NCI-H226 (cell line): ENCODE results near the gene VCX2.
A peak's percentile ranks its signal among the peaks of the same experiment; 100 is the strongest.
"Not testable (repeated sequence)": the region's sequence is repeated elsewhere in the genome, so short reads cannot be mapped to it uniquely, and the experiment has no call there.

Experiments
- DNase-seq: peaks from one replicate; pipeline ENCODE4 v3.0.0-alpha.2; 2015

VCX2 gene

GRCh38 chrX:8171169-8171568, at the start of gene VCX2:
Gene VCX2, minus strand, starts transcription at chrX:8171267. Its CDS starts 624 bp downstream, at chrX:8170643.
- DNase-seq, result not testable (repeated sequence)

DNA sequence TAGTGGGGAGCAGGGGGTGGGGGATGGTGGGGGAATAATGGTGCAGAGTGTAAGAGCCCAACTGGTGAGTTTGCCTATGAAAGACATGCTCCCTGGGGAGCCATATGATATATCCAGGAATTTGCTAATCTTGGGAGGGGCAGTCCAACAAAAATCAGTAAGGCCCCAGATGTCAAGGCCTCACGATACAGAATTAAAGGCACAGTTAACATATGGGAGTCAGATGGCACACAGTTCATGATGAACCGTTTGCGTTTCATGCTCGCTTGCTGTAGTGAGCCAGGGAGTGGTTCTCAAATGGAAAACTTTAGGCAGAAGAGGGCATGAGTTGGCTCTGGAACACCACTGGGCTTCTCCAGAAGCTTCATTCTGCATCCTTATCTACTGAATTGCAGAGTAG, 33.9 kb upstream of the VCX2 start:
- DNase-seq, result no peak

GRCh38 chrX:8204169-8204935, 33.3 kb upstream of the VCX2 start:
- no peak for DNase-seq

DNA sequence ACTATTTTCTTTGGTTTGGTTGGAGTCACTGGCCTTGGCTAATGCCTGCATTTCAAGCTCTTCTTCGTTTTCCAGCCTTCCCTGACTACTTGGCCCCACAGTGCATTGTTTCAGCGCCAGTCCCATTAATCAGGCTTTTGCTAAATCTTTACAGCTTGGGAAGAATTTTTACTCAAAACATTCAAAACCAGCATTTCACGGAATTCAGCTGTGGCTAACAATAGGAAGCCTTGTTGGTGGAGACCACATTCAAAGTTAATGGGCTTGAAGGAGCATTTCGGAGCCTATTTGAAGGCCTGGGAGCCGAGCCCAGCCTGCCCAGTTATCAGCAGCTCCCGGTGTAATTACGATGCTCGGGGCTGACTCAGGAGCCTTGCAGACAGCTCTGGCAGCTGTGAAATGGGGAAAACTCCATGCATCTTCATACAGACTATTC, 30.8 kb upstream of the VCX2 start:
- DNase-seq, result no peak

- DNase-seq, result no peak
These were observed 25.7 kb upstream of the VCX2 start for GRCh38 chrX:8196776-8197175.

GRCh38 chrX:8194216-8194615, 23.1 kb upstream of the VCX2 start:
- DNase-seq, result no peak

- no peak for DNase-seq
These were observed 21.2 kb upstream of the VCX2 start for GRCh38 chrX:8192276-8192675.

- DNase-seq, result peak; percentile 45
These were observed 20.0 kb upstream of the VCX2 start for GRCh38 chrX:8191022-8191421.

DNA sequence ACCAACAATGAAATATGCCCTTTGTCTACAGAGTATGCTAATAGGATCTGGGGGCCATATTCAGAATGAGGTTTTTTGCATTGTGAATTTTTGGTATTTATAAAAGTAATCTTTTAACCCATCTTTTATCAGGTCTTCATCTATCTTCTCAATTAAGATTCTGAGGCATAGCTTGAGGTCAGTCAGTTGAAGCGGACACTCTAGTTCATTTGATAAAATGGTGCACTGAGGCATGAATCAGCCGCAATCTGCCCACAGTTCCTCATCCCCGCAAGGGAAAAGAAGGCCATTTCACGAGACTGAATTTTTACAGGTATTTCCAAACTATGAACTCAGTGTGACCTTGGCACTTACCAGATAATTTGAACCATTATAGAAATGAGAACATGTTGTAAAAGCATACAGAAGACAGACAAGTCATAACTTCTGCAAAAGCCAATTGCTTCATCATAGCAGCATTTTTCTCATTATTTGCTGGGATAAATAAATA, 19.3 kb upstream of the VCX2 start:
- no peak for DNase-seq

DNA sequence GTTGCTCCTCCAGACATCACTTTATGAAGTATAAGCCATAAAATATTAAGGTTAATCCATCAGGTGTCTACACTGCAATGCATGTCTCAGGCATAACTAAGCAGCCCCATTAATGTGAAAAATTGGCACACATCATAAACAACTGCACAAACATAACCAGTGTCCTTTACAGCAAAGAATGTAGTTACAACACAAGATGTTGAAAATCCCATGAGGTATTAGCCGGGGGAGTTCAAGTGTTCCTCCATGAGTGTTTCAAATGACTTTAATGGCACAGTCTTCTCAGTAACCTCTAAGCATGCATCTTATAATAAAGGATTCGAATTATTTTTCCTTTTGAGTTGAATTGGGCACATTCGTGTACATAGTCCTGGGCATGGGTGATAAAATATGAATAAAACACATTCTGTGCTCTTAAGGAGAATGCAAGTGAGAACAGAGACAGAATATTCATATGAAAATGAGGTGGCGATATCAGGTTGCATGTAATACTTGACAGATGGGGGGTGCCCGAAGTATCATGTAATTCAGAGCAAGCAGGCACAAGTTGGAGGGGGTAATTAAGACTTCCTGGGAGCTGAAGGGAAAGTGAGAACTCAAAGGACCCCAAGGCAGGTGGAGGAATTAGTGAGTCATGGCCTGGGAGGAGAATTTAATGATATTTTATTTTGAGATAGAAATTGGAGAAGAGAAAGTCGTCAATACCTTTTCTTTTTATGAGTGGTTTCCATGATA, 18.2 kb upstream of the VCX2 start:
- DNase-seq, result no peak

- DNase-seq, result no peak
These were observed 12.3 kb upstream of the VCX2 start for GRCh38 chrX:8183346-8183745.

DNA sequence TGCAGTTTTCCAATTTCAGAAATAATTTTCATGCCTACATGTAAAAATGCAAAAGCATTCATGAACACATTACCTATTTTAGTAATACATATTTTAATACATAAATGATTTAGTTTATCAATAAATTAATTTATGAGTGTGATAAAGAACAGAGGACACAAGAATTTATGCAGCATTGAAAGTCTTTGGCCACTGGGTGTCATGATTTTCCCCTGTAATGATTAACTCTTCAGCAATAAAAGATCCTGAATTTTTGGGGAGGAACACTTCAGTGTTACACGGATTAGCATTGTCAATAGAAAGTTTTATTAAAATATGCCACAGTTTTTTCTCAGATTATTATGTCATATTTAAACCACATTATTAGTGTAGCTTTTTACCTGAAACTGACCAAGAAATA, 8.6 kb upstream of the VCX2 start:
- DNase-seq, result no peak

- not testable (repeated sequence) for DNase-seq
These were observed 17.1 kb downstream of the VCX2 start for GRCh38 chrX:8154011-8154410.

DNA sequence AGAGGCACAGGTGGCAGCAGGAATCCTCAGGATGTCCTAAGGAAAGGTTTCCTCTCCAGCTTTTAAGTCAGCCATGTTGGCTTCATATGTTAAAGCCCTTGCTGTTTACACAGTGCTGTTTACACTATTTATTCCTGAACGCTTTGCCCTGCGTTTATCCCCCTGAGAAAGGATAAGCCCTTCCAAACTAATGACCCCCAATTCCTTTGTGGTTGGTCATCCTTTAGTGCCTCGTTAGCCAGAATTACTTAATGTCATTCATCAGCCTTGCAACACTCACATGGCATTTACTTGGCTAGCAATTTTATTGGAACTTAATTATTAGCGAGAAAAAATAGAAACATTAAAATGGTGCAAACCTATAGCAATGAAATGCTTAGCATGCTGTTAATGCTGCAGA, 23.8 kb downstream of the VCX2 start:
- no peak for DNase-seq

DNA sequence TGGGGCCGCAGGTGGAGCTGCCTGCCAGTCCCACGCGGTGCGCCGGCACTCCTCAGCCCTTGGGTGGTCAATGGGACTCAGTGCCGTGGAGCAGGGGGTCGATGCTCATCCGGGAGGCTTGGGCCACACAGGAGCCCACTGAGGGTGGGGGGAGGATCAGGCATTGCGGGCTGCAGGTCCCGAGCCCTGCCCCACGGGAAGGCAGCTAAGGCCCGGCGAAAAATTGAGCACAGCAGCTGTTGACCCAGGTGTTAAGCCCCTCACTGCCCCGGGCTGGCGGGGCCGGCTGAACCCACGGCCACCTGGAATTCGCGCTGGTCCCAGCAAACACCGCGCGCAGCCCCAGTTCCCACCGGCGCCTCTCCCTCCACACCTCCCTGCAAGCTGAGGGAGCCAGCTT, 26.1 kb downstream of the VCX2 start:
- no peak for DNase-seq

DNA sequence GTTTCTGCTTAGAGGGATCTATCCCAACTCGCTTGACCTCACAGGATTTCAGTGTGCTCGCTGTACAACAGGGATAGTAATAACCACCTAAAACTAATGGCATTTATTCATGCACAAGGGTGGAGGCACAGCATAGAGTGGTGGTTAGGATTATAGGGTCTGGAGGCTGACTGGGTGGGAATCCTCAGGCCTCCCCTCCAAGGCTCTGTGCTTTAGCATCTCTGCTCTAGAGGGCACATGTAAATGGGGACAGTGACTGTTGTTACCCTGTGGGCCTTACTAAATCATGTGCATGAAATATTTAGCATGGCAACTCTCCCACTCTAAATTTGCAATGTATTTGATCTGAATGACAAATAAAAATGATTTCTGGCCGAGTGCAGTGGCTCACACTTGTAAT, 29.2 kb downstream of the VCX2 start:
- no peak for DNase-seq

GRCh38 chrX:8140986-8141744, 29.9 kb downstream of the VCX2 start:
- no peak for DNase-seq

GRCh38 chrX:8139716-8140115, 31.4 kb downstream of the VCX2 start:
- peak; percentile 51 for DNase-seq

DNA sequence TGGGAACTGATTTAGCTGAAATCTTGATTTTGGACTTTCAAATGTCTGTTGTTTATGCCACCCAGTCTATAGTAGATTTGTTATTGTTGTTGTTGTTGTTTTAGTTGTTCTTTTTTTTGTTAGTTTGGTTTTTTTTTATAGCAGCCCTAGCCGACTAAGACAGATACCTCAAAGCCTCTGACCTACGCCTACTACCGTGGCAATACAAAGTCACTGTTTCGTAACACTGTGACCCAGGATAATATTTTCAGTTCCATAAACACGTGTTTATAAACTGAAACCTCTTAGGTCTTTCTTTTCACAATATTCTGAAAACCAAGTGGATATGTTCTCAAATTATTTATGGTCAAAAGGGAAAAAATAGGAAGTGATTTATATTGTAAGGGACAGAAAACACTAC, 32.8 kb downstream of the VCX2 start:
- DNase-seq, result no peak

DNA sequence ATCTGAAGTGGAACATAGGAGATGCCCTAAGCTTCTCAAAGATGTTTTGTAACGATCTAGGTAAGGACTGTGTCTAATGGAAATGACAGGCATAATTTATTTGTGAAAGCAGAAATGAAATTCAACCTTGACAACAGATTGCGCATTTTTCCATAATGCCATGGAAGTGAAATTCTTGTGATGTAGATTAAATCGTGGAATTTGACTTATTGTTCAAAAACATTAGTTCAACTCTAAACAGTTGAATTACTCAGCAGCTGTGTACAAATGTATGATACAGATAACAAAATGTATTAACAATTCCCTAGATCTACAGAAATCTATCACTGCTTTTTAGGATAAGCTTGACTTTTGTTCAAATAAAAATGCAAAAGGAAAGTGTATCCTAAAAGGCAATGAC, 44.4 kb downstream of the VCX2 start:
- DNase-seq, result no peak

DNA sequence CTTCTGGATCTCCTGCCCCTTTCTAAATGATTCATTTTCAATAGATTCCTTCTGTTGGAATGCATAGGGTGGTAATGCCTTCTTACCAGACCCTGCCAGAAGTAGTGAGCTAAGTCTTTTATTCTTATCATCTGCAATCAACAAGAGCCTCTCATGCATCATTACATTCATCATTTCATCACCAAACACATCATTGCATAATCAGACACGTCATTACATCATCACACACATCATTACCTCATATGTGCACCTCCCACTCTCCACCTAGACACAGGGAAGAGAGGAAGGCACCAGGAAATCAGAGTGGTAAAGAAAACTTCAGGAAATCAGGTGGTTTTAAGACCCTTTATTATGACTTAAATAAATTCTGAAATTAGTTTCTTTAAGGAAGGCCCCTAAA, 45.0 kb downstream of the VCX2 start:
- no peak for DNase-seq

DNA sequence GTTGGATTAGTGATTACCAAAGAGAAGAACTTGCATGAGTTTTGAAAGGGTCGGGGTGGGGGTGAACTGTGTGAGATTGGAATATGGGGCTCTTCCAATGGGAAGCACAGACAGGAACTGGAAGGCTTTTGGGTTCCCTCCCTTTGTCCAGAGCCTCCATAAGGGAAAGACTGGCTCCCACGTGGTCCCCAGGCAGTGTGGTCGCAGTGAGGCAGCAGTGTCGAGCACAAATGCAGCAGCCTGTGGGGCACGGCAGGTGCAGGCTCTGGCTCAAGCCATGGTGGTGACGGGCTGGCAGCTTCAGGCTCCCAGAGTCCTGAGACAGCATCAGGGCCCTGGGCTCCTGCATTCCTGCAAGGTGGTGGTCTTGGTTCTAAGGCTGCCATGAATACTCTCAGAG, 45.5 kb downstream of the VCX2 start:
- no peak for DNase-seq

- no peak for DNase-seq
These were observed 48.5 kb downstream of the VCX2 start for GRCh38 chrX:8122538-8122937.

DNA sequence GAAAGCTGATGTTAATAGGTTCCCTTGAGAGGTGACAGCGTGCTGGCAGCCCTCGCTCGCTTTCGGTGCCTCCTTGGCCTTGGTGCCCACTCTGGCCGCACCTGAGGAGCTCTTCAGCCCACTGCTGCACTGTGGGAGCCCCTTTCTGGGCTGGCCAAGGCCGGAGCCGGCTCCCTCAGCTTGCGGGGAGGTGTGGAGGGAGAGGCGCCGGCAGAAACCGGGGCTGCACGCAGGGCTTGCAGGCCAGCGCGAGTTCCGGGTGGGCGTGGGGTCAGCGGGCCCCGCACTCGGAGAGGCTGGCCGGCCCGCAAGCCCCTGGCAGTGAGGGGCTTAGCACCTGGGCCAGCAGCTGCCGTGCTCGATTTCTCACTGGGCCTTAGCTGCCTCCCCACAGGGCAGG, 49.7 kb downstream of the VCX2 start:
- DNase-seq, result not testable (repeated sequence)
